IMR-90 (cell line): ENCODE measurements around the gene ACOXL. TPM values are rescaled to one million over a fixed set of nuclear protein-coding genes. Genes with fewer than 3 reads are reported as not detected.

Experiments
- ATAC-seq: fragments of 200-7000 bp; cut with Tn5 transposase; 2 replicates; pipeline ENCODE4 v1.9.1; 2020; ENCODE audit warnings: low read depth, mild to moderate bottlenecking, moderate library complexity
- BruUV-seq: library from RNA; stranded (reverse); fragments of 400-500 nt; replicated peaks from 2 replicates; lab custom pipeline; 2021; lab: Mats Ljungman, UMichigan
- CTCF ChIA-PET: fragments of 300-600 bp; formaldehyde crosslinking; extraction: SDS; loops from one replicate; lab custom pipeline; 2021; ENCODE audit warnings: antibody characterized with exemption; lab: Yijun Ruan, JAX
- POLR2A ChIA-PET: fragments of 300-600 bp; sonication (Branson Sonifier 250); formaldehyde crosslinking; loops from one replicate; lab custom pipeline; 2022; ENCODE audit warnings: antibody characterized with exemption; ENCODE audit not compliant: unreplicated experiment; lab: Charles Lee
- DNase-seq: peaks from one replicate; pipeline ENCODE4 v3.0.0; 2013
- H2AFZ ChIP-seq: replicated peaks from 2 replicates; pipeline ENCODE3; 2013; ENCODE audit warnings: low read length, mild to moderate bottlenecking; ENCODE audit not compliant: poor library complexity
- H2AK5ac ChIP-seq: 2 replicates; pipeline ENCODE4 v1.6.1; 2013; ENCODE audit warnings: low read depth, low read length, inconsistent platforms
- H2AK9ac ChIP-seq: replicated peaks from 2 replicates; pipeline ENCODE3; 2013; ENCODE audit warnings: mild to moderate bottlenecking, low read depth, low read length, moderate library complexity; ENCODE audit not compliant: poor library complexity
- H2BK120ac ChIP-seq: 2 replicates; pipeline ENCODE4 v1.6.1; 2013; ENCODE audit warnings: low read depth, low read length, inconsistent platforms
- H2BK15ac ChIP-seq: 3 replicates; pipeline ENCODE4 v1.6.1; 2013; ENCODE audit warnings: low read depth, low read length, inconsistent platforms
- H2BK20ac ChIP-seq: 2 replicates; pipeline ENCODE4 v1.6.1; 2013; ENCODE audit warnings: low read depth, mild to moderate bottlenecking, inconsistent platforms, low read length, moderate library complexity
- H2BK5ac ChIP-seq: 2 replicates; pipeline ENCODE4 v1.6.1; 2013; ENCODE audit warnings: mild to moderate bottlenecking, low read depth, low read length, inconsistent platforms; ENCODE audit not compliant: poor library complexity, severe bottlenecking
- H3K14ac ChIP-seq: replicated peaks from 2 replicates; pipeline ENCODE4 v1.6.1; 2013; ENCODE audit warnings: low read depth, low read length, inconsistent platforms
- H3K18ac ChIP-seq: 2 replicates; pipeline ENCODE4 v1.6.1; 2013; ENCODE audit warnings: low read depth, low read length, control low read depth
- H3K23ac ChIP-seq: 2 replicates; pipeline ENCODE4 v1.6.1; 2013; ENCODE audit warnings: low read depth, low read length, inconsistent platforms
- H3K27ac ChIP-seq: 2 replicates; pipeline ENCODE4 v1.5.1; 2013; ENCODE audit warnings: mild to moderate bottlenecking, control low read depth, low read length; ENCODE audit not compliant: insufficient read depth
- H3K27me3 ChIP-seq: 2 replicates; pipeline ENCODE4 v1.6.1; 2013; ENCODE audit warnings: low read length; ENCODE audit not compliant: control insufficient read depth, insufficient read depth
- H3K36me3 ChIP-seq: 2 replicates; pipeline ENCODE4 v1.6.1; 2013; ENCODE audit warnings: low read length, mixed read lengths; ENCODE audit not compliant: control insufficient read depth, insufficient read depth
- H3K4ac ChIP-seq: 2 replicates; pipeline ENCODE4 v1.6.1; 2013; ENCODE audit warnings: low read depth, low read length, inconsistent platforms
- H3K4me1 ChIP-seq: 2 replicates; pipeline ENCODE4 v1.6.1; 2013; ENCODE audit warnings: low read length, mixed read lengths; ENCODE audit not compliant: control insufficient read depth, insufficient read depth
- H3K4me2 ChIP-seq: 2 replicates; pipeline ENCODE4 v1.6.1; 2013; ENCODE audit warnings: low read depth, mild to moderate bottlenecking, control low read depth, low read length, moderate library complexity
- H3K4me3 ChIP-seq: 2 replicates; pipeline ENCODE4 v1.5.1; 2013; ENCODE audit warnings: low read depth, mild to moderate bottlenecking, control low read depth, low read length, moderate library complexity; ENCODE audit not compliant: insufficient read depth
- H3K56ac ChIP-seq: 2 replicates; pipeline ENCODE4 v1.6.1; 2013; ENCODE audit warnings: low read length, inconsistent platforms; ENCODE audit not compliant: insufficient read depth; ENCODE audit errors: extremely low read depth
- H3K79me1 ChIP-seq, 2 experiments: 2 replicates each; pipeline ENCODE4 v1.6.1; 2013; ENCODE audit warnings: low read length in 2 of 2, inconsistent platforms in 1 of 2, low read depth in 1 of 2
- H3K9ac ChIP-seq: 2 replicates; pipeline ENCODE4 v1.6.1; 2013; ENCODE audit warnings: low read depth, low read length, control low read depth
- H3K9me1 ChIP-seq: 2 replicates; pipeline ENCODE4 v1.6.1; 2013; ENCODE audit warnings: low read length, inconsistent platforms; ENCODE audit not compliant: insufficient read depth
- H3K9me3 ChIP-seq: 2 replicates; pipeline ENCODE4 v1.6.1; 2013; ENCODE audit warnings: low read length; ENCODE audit not compliant: control insufficient read depth, insufficient read depth
- H4K20me1 ChIP-seq: 2 replicates; pipeline ENCODE4 v1.6.1; 2013; ENCODE audit warnings: low read length, inconsistent platforms; ENCODE audit not compliant: insufficient read depth
- H4K5ac ChIP-seq: 2 replicates; pipeline ENCODE4 v1.6.1; 2013; ENCODE audit warnings: mild to moderate bottlenecking, low read depth, low read length, control low read depth
- H4K8ac ChIP-seq, 2 experiments: 2 replicates each; pipeline ENCODE4 v1.6.1; 2013; ENCODE audit warnings: low read depth in 2 of 2, low read length in 2 of 2, control low read depth in 1 of 2, inconsistent platforms in 1 of 2
- H4K91ac ChIP-seq: 2 replicates; pipeline ENCODE4 v1.6.1; 2013; ENCODE audit warnings: low read depth, low read length, inconsistent platforms; ENCODE audit not compliant: insufficient read depth
- BHLHE40 ChIP-seq: fragments of 150-350 bp; IDR thresholded peaks from 2 replicates; pipeline ENCODE4 v1.6.1; 2016; ENCODE audit warnings: mild to moderate bottlenecking, low read depth, low read length
- CEBPB ChIP-seq: IDR thresholded peaks from 2 replicates; pipeline ENCODE4 v1.6.1; 2012; ENCODE audit warnings: low read depth, low read length, improper control_type of control experiment
- CHD1 ChIP-seq: IDR thresholded peaks from 2 replicates; pipeline ENCODE4 v1.6.1; 2012; ENCODE audit warnings: low read depth, low read length, improper control_type of control experiment
- CTCF ChIP-seq: conservative IDR thresholded peaks from 2 replicates; pipeline ENCODE4 v1.5.1; 2012; ENCODE audit warnings: mild to moderate bottlenecking, low read depth, low read length, improper control_type of control experiment
- MAFK ChIP-seq: IDR thresholded peaks from 2 replicates; pipeline ENCODE4 v1.6.1; 2012; ENCODE audit warnings: low read depth, low read length, improper control_type of control experiment
- MXI1 ChIP-seq: IDR thresholded peaks from 2 replicates; pipeline ENCODE4 v1.6.1; 2012; ENCODE audit warnings: low read depth, mild to moderate bottlenecking, low read length, moderate library complexity, borderline replicate concordance
- NFE2L2 ChIP-seq: fragments of 150-350 bp; IDR thresholded peaks from 2 replicates; pipeline ENCODE4 v1.6.1; 2016; ENCODE audit warnings: low read depth, mild to moderate bottlenecking, low read length
- POLR2A ChIP-seq: IDR thresholded peaks from 2 replicates; pipeline ENCODE4 v1.6.1; 2012; ENCODE audit warnings: mild to moderate bottlenecking, low read depth, low read length
- RAD21 ChIP-seq: IDR thresholded peaks from 2 replicates; pipeline ENCODE4 v1.6.1; 2012; ENCODE audit warnings: low read length, improper control_type of control experiment
- RCOR1 ChIP-seq: IDR thresholded peaks from 2 replicates; pipeline ENCODE4 v1.6.1; 2012; ENCODE audit warnings: mild to moderate bottlenecking, low read length, improper control_type of control experiment; ENCODE audit not compliant: insufficient replicate concordance
- SMC3 ChIP-seq: fragments of 150-350 bp; IDR thresholded peaks from 2 replicates; pipeline ENCODE4 v1.6.1; 2016; ENCODE audit warnings: low read depth, mild to moderate bottlenecking, antibody characterized with exemption, low read length, moderate library complexity
- WGBS, 2 experiments: methylation state at CpG; one replicate each; pipeline versions ENCODE4 v1.1.5 to v1.1.7; 2013; ENCODE audit warnings: missing lambda C conversion rate in 2 of 2; ENCODE audit not compliant: insufficient read length in 1 of 2; ENCODE audit errors: extremely low coverage in 2 of 2; 5-methylcytosine and 5-hydroxymethylcytosine counted together
- dilution Hi-C: fragments of 300-500 bp; cut with HindIII; formaldehyde crosslinking; loops from one replicate; pipeline ENCODE4 v1.14.3; 2018; ENCODE audit warnings: low sequenced_read_pairs; ENCODE audit not compliant: unreplicated experiment
- in situ Hi-C: fragments of 300-500 bp; cut with MboI; formaldehyde crosslinking; loops from 3 replicates; pipeline ENCODE4 v1.14.3; 2019; ENCODE audit warnings: low sequenced_read_pairs, inconsistent platforms, mixed read lengths
- intact Hi-C: fragments of 100-400 bp; cut with micrococcal nuclease; formaldehyde crosslinking; loops from 2 replicates; pipeline ENCODE4 v1.10.0; 2022
- polyA plus RNA-seq, 3 experiments: library from polyadenylated mRNA; depleted of rRNA; stranded (reverse); fragments of >200 nt; gene quantifications; 2 replicates each; pipeline ENCODE4 v1.2.3, GENCODE V29; 2012; ENCODE audit warnings: low replicate concordance in 1 of 3
- total RNA-seq: library from RNA; depleted of rRNA; stranded (reverse); fragments of >200 nt; gene quantifications from 2 replicates; pipeline ENCODE4 v1.2.3, GENCODE V29; 2012

The ACOXL gene
- total and polyA plus RNA-seq, 2 of the 4 experiments (the other 2 are of a cell fraction), result not detected

- Histone ChIP-seq H4K5ac (no peak overlapping the region), H3K56ac (no peak overlapping the region), H2BK5ac (no peak overlapping the region), H4K8ac (no peak overlapping the region), H3K36me3 (no peaks in the 10 kb centered on the region), H3K27ac (no peak overlapping the region), H3K14ac (no peak overlapping the region), H3K27me3 (peaks cover 17% of the 10 kb centered on the region), H2AFZ (no peak overlapping the region), H4K91ac (no peak overlapping the region), H3K4me1 (no peaks in the 10 kb centered on the region), H3K18ac (no peak overlapping the region), H3K79me1 (no peaks in the 10 kb centered on the region), H3K9me1 (no peaks in the 10 kb centered on the region), H3K9me3 (no peaks in the 10 kb centered on the region), H4K20me1 (no peaks in the 10 kb centered on the region), H2BK15ac (no peak overlapping the region), H2AK5ac (no peak overlapping the region), H2BK120ac (no peak overlapping the region), H3K4me2 (no peak overlapping the region), H3K4me3 (no peak overlapping the region), H3K23ac (no peak overlapping the region), H3K9ac (no peak overlapping the region), H2AK9ac (no peak overlapping the region), H2BK20ac (no peak overlapping the region), H3K4ac (no peak overlapping the region)
- CTCF ChIA-PET, result no interaction called here
- WGBS, 2 experiments, result no CpG with 5 or more reads among the region's 5 CpGs
- POLR2A ChIA-PET, result no interaction called here
- dilution Hi-C loops, result no loop called here
- TF ChIP-seq NFE2L2 (no peak), RAD21 (no peak), CTCF (no peak), MXI1 (no peak), MAFK (no peak), BHLHE40 (no peak), POLR2A (no peak), CEBPB (no peak), CHD1 (no peak), SMC3 (no peak), RCOR1 (no peak)
- BruUV-seq, result no TSS peak
- DNase-seq (no peak), ATAC-seq (no peak)
- in situ Hi-C loops, result no loop called here
- intact Hi-C loops, result no loop called here
These were observed 262.0 kb downstream of the ACOXL start for GRCh38 chr2:110994250-110994961.
